Stimulated activated naive B cell treated with anti-CD40 and anti-IgM and Interleukin-4, amounts not matched to agents 10 μg/mL and 1 μg/mL and 100 μg/mL, for 72 hours (primary cell): ENCODE data around the gene GLRX.
A peak's percentile ranks its signal among the peaks of the same experiment; 100 is the strongest.

ENCODE experiments used
- ATAC-seq, 2 donors: fragments of 150-1000 bp; cut with Tn5 transposase; replicated peaks; 2 replicates each; pipeline ENCODE4 v1.10.0; 2021; ENCODE audit warnings: moderate library complexity in 1 of 2
- DNase-seq: peaks from one replicate; pipeline ENCODE4 v3.0.0; 2021
- H3K27ac Mint-ChIP-seq: one replicate; pipeline ENCODE4 v1.8.0; 2022; ENCODE audit warnings: mild to moderate bottlenecking, mixed read lengths
- H3K27me3 Mint-ChIP-seq, 2 donors: one replicate each; pipeline ENCODE4 v1.8.0; 2022; ENCODE audit warnings: mixed read lengths in 2 of 2
- H3K36me3 Mint-ChIP-seq, 2 donors: one replicate each; pipeline ENCODE4 v1.8.0; 2022; ENCODE audit warnings: mixed read lengths in 2 of 2, mild to moderate bottlenecking in 1 of 2
- H3K4me1 Mint-ChIP-seq, 2 donors: one replicate each; pipeline ENCODE4 v1.8.0; 2022; ENCODE audit warnings: mixed read lengths in 2 of 2, mild to moderate bottlenecking in 1 of 2
- H3K4me3 Mint-ChIP-seq, 2 donors: one replicate each; pipeline ENCODE4 v1.8.0; 2022; ENCODE audit warnings: mild to moderate bottlenecking in 2 of 2, mixed read lengths in 2 of 2, moderate library complexity in 1 of 2
- H3K9me3 Mint-ChIP-seq, 2 donors: one replicate each; pipeline ENCODE4 v1.8.0; 2022; ENCODE audit warnings: mixed read lengths in 2 of 2, mild to moderate bottlenecking in 1 of 2

GLRX gene

GRCh38 chr5:95801532-95801931 is 21.0 kb downstream of the GLRX start:
- DNase-seq (no peak), ATAC-seq (no peak)
- no peak overlapping the region for H3K27ac Mint-ChIP-seq

DNA sequence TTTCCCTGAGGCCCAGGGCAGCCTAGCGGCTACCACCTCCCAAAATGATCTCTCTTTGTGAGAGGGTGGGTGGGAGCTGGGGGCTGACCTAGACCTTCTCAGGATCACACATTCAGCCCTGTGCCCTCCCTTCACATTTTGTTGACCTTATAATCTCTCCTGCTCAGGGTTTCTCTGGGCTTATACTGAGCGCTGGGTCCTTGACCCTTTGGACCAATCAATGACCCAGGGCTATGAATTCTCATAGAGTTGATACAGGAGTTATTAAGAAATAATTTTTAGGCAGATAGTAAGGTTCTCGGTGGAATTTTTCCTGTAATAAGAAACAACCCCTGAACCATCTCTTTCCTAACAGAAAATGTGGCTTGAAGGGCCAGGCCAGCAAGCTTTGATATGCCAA is 22.0 kb downstream of the GLRX start:
- DNase-seq = no peak
- H3K27ac Mint-ChIP-seq = no peak overlapping the region
- no peaks in the 10 kb centered on the region for H3K4me1 Mint-ChIP-seq
- H3K9me3 Mint-ChIP-seq = no peaks in the 10 kb centered on the region
- peaks cover 3% of the 10 kb centered on the region in 2 donors for H3K36me3 Mint-ChIP-seq
- no peaks in the 10 kb centered on the region for H3K27me3 Mint-ChIP-seq
- ATAC-seq = no peak
- H3K4me3 Mint-ChIP-seq = no peak overlapping the region

More at GRCh38 chr5:95801532-95801931, 21.0 kb downstream of the GLRX start:
- peaks cover 3% of the 10 kb centered on the region in 2 donors for H3K36me3 Mint-ChIP-seq
- no peak overlapping the region for H3K4me3 Mint-ChIP-seq
- H3K27me3 Mint-ChIP-seq = no peaks in the 10 kb centered on the region
- no peaks in the 10 kb centered on the region for H3K4me1 Mint-ChIP-seq
- H3K9me3 Mint-ChIP-seq = no peaks in the 10 kb centered on the region

DNA sequence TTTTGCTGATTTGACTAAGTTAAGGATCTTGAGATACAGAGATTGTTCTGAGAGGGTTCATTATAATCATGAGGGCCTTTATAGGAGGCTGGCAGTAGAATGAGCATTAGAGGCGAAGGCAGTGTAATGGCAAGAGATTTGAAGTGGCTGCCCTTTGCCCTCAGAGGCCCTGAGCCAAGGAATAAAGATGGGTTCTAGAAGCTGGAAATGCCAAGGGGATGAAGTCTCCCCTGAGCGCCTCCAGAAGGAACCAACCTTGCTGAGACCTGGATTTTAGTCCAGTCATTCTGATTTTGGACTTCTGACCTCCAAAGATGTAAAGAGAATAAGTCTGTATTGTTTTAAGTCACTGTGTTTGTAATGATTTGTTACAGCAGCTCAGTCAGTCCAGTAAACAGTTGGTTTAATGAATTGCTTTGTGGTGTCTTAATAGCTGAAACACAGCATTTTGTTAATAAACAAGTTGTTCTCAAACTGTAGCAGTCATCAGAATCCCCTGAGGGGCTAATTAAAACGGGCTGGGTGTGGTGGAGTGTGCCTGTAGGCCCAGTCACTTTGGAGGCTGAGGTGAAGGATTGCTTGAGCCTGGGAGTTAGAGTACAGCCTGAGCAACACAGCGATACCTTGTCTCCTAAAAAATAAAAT is 23.2 kb downstream of the GLRX start:
- no peaks in the 10 kb centered on the region for H3K9me3 Mint-ChIP-seq
- H3K27ac Mint-ChIP-seq = no peak overlapping the region
- ATAC-seq (no peak), DNase-seq (no peak)
- H3K4me1 Mint-ChIP-seq = no peaks in the 10 kb centered on the region
- no peaks in the 10 kb centered on the region for H3K27me3 Mint-ChIP-seq
- peaks cover 2 to 3% of the 10 kb centered on the region in 2 donors for H3K36me3 Mint-ChIP-seq
- H3K4me3 Mint-ChIP-seq = no peak overlapping the region

DNA sequence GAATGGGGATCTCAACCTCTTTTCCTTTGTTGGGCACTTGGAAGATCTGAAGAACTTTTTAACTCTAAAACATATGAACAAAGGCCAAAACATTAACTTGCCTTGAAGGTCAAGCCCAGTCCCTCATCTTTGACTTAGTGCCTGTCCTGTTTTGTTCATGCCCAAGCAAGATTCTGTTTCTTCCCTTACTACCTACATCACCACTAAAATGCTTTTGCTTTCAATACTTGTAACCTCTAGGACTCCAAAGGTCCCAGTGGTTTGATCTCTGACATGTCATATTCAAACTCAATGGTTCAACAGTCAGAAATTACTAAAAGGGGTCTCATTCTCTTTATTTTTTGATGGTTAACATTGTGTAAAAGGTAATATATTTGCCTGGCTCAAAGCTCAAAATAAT is 24.0 kb downstream of the GLRX start:
- no peaks in the 10 kb centered on the region for H3K4me1 Mint-ChIP-seq
- DNase-seq (no peak), ATAC-seq (no peak)
- H3K27me3 Mint-ChIP-seq = no peaks in the 10 kb centered on the region
- H3K27ac Mint-ChIP-seq = no peak overlapping the region
- peaks cover 0 to 3% of the 10 kb centered on the region in 2 donors for H3K36me3 Mint-ChIP-seq
- H3K9me3 Mint-ChIP-seq = no peaks in the 10 kb centered on the region
- no peak overlapping the region for H3K4me3 Mint-ChIP-seq

GRCh38 chr5:95798048-95798447 is 24.5 kb downstream of the GLRX start:
- no peak for ATAC-seq
- Mint-ChIP-seq H3K27me3 (no peaks in the 10 kb centered on the region), H3K9me3 (no peaks in the 10 kb centered on the region), H3K27ac (no peak overlapping the region), H3K4me1 (no peaks in the 10 kb centered on the region), H3K4me3 (no peak overlapping the region), H3K36me3 (peaks cover 0 to 3% of the 10 kb centered on the region in 2 donors)
- DNase-seq = no peak

DNA sequence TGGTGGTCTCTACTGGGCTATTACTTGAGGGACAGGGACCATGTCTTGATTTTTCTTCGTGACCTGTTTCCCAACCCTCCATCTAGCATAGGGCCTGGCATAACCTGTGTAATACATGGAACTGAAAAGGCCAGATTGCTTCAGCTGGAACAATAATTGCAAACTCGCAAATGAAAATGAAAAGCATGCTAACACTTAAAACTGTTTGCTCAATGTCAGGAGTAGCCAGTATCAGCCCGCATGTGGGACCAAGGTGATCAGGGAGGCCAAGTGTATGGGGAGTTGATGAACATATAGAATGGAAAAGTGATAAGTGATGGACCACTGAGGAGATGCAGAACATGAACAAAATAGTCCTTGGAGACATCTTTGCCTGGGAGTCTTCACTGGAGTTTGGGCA is 25.2 kb downstream of the GLRX start:
- no peaks in the 10 kb centered on the region for H3K4me1 Mint-ChIP-seq
- H3K4me3 Mint-ChIP-seq = no peak overlapping the region
- no peak for ATAC-seq
- H3K27me3 Mint-ChIP-seq = no peaks in the 10 kb centered on the region
- no peaks in the 10 kb centered on the region for H3K9me3 Mint-ChIP-seq
- H3K36me3 Mint-ChIP-seq = peaks cover 0 to 3% of the 10 kb centered on the region in 2 donors
- no peak overlapping the region for H3K27ac Mint-ChIP-seq
- no peak for DNase-seq

DNA sequence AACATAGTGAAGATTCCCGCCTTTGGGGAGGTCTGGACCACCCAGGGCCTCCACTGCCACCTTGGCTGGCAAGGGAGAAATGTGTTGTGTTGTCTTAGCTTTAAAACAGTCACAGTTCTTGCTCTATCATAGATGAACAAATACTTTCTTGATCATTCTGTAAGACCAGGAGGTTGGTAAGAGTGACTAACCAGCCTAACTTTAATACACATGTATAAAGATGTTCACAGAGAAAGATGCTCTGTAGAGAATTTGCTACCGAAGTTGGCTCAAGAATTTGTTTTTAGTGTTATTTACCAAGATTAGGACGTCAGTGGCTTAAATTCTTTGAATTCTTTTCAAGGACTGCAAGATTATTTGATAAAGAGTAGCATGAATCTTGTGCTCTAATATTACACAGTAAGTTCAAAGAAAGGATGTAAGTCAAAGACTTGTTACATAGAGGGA is 28.4 kb downstream of the GLRX start:
- Mint-ChIP-seq H3K4me3 (no peak overlapping the region), H3K9me3 (no peaks in the 10 kb centered on the region), H3K4me1 (peaks cover 2 to 6% of the 10 kb centered on the region in 2 donors), H3K27ac (no peak overlapping the region), H3K36me3 (no peaks in the 10 kb centered on the region), H3K27me3 (no peaks in the 10 kb centered on the region)
- DNase-seq = no peak
- ATAC-seq = no peak

GRCh38 chr5:95791751-95792150 is 30.8 kb downstream of the GLRX start:
- no peak for DNase-seq
- H3K4me3 Mint-ChIP-seq = no peak overlapping the region
- H3K36me3 Mint-ChIP-seq = no peaks in the 10 kb centered on the region
- H3K9me3 Mint-ChIP-seq = no peaks in the 10 kb centered on the region
- H3K4me1 Mint-ChIP-seq = peaks cover 2 to 6% of the 10 kb centered on the region in 2 donors
- H3K27ac Mint-ChIP-seq = no peak overlapping the region
- H3K27me3 Mint-ChIP-seq = no peaks in the 10 kb centered on the region
- no peak for ATAC-seq

DNA sequence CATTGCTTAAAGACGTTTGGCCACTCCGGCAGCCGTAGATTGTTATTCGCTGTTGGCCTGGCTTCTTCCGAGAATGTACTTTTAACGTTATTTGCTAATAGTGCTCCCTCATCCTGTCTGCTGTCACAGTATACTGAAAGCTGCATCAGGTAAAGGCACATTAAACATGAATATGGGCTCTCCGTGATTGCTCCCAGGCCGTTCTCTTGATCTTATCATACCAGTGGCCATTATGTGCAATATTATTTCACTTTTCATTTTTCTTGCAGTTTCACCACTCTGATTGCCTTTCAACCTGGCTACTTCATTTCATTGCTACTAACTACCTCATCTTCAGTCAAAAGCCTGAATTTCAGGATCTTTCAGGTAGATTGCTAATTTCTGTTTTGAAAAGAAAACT is 34.0 kb downstream of the GLRX start:
- no peaks in the 10 kb centered on the region for H3K36me3 Mint-ChIP-seq
- ATAC-seq = no peak

DNA sequence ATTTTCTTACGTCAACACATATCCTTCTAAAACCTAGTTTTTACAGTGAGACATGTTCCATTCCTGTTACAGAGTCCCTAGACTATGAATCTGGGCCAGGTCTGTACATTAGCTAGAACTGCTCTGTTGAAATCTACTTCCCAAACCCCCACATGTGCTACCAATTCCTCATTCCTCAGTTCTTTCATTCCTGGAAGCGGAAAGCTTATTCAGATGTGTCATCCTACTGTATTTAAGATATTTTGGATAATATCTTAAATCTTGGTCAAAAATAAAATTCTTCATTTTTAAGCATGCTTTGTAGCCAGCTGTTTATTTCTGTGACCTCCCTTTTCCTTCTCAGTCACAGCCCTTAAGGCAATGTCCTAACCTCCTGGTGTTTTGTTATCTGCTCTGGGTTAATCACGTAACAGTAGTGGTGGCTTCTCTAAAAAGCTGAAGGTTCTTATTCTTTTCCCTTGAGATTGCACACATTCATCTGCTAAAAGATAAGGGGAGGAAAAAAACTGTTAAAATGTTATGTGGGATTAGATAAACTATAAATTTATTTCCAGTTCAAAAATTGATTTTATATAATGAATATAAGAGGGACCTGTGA is 35.6 kb downstream of the GLRX start:
- H3K9me3 Mint-ChIP-seq = no peaks in the 10 kb centered on the region
- H3K27ac Mint-ChIP-seq = no peak overlapping the region
- peaks cover 4 to 6% of the 10 kb centered on the region in 2 donors for H3K4me1 Mint-ChIP-seq
- ATAC-seq (no peak), DNase-seq (no peak)
- no peaks in the 10 kb centered on the region for H3K36me3 Mint-ChIP-seq
- H3K4me3 Mint-ChIP-seq = no peak overlapping the region
- no peaks in the 10 kb centered on the region for H3K27me3 Mint-ChIP-seq

More for the DNA sequence above, 34.0 kb downstream of the GLRX start:
- Mint-ChIP-seq H3K27ac (no peak overlapping the region), H3K27me3 (no peaks in the 10 kb centered on the region), H3K9me3 (no peaks in the 10 kb centered on the region), H3K4me1 (peaks cover 2 to 6% of the 10 kb centered on the region in 2 donors), H3K4me3 (no peak overlapping the region)
- no peak for DNase-seq

- DNase-seq (no peak), ATAC-seq (no peak)
- Mint-ChIP-seq H3K36me3 (no peaks in the 10 kb centered on the region), H3K4me1 (peaks cover 6 to 12% of the 10 kb centered on the region in 2 donors), H3K9me3 (no peaks in the 10 kb centered on the region), H3K27me3 (no peaks in the 10 kb centered on the region), H3K27ac (no peak overlapping the region), H3K4me3 (no peak overlapping the region)
These were observed 37.8 kb downstream of the GLRX start for GRCh38 chr5:95784514-95785302.

- DNase-seq (no peak), ATAC-seq (no peak)
- Mint-ChIP-seq H3K36me3 (no peaks in the 10 kb centered on the region), H3K4me3 (no peak overlapping the region), H3K9me3 (no peaks in the 10 kb centered on the region), H3K4me1 (peaks cover 4 to 7% of the 10 kb centered on the region in 2 donors), H3K27me3 (no peaks in the 10 kb centered on the region), H3K27ac (no peak overlapping the region)
These were observed 38.9 kb downstream of the GLRX start for GRCh38 chr5:95783661-95784060.

DNA sequence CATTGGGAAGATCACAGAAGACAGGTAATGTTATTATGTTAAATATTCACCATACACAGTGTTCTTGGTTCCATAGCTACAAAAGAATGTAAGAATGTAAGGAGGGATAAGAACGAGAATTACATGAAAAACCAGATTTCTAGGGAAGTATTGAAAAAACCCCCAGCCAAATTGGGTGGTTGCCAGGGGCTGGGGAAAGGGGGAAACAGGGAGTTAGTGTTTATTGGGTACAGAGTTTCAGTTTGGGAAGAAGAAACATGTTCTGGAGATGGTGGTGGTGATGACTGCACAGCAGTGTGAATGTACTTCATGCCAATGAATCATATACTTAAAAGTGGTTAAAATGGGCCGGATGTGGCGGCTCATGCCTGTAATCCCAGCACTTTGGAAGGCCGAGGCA is 40.3 kb downstream of the GLRX start:
- H3K27ac Mint-ChIP-seq = peak overlapping the region; percentile 59
- DNase-seq (no peak), ATAC-seq (no peak)
- H3K27me3 Mint-ChIP-seq = no peaks in the 10 kb centered on the region
- H3K4me1 Mint-ChIP-seq = peaks cover 4 to 7% of the 10 kb centered on the region in 2 donors
- H3K9me3 Mint-ChIP-seq = no peaks in the 10 kb centered on the region
- no peaks in the 10 kb centered on the region for H3K36me3 Mint-ChIP-seq
- no peak overlapping the region for H3K4me3 Mint-ChIP-seq

DNA sequence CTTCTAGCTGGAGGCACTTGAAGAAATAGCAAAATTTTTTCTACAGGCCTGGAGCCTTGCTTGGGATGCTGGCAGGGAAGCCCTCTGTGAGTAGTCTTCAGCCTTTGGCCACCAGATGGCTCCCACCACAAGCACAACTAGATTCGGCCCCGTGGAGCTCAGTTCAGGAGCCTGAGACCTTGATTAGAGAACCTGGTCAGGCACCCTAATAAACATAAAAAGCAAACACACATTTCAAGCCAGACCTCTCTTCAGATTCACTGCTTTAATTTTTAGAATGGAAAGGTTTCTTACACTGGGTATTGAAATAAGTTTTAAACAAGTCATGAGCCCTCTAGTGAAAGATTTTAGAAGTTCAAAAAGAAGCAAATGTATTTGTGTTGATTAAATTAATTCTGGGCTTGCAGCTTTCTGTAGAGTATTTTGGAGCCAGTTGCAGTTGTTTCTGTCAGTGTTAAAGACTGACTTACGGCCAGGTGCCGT is 41.4 kb downstream of the GLRX start:
- Mint-ChIP-seq H3K27ac (no peak overlapping the region), H3K4me1 (peaks cover 4 to 7% of the 10 kb centered on the region in 2 donors), H3K36me3 (no peaks in the 10 kb centered on the region), H3K27me3 (no peaks in the 10 kb centered on the region), H3K4me3 (peak overlapping the region; percentile 48 to 66), H3K9me3 (no peaks in the 10 kb centered on the region)
- ATAC-seq = peak; percentile 99 to 100
- DNase-seq = peak; percentile 61

DNA sequence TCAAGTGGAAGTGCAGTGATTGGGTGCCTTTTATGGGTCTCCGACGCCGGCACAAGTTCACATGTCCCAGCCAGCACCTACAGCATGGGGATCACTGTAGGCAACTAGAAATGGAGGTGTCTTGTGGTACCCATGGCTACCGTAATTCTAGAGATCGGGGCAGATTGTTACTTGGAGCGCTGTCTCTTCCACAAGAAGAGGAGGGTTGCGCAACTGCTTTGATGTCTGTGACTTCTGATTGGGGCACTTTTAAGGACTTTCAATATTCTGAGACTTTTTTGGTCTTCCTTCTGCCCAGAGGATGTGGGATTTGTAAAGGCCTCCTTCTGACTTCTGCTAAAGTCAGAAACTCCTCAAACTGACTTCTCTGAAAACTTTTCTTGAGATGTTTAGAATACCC is 41.9 kb downstream of the GLRX start:
- H3K36me3 Mint-ChIP-seq = no peaks in the 10 kb centered on the region
- H3K4me3 Mint-ChIP-seq = no peak overlapping the region
- DNase-seq (no peak), ATAC-seq (no peak)
- H3K4me1 Mint-ChIP-seq = peaks cover 4 to 7% of the 10 kb centered on the region in 2 donors
- H3K27me3 Mint-ChIP-seq = no peaks in the 10 kb centered on the region
- no peaks in the 10 kb centered on the region for H3K9me3 Mint-ChIP-seq
- H3K27ac Mint-ChIP-seq = no peak overlapping the region
